IMR-90 (cell line): ENCODE measurements around the gene ENOX1. TPM values are rescaled to one million over a fixed set of nuclear protein-coding genes. Genes with fewer than 3 reads are reported as not detected.

Experiments
- ATAC-seq: fragments of 200-7000 bp; cut with Tn5 transposase; 2 replicates; pipeline ENCODE4 v1.9.1; 2020; ENCODE audit warnings: low read depth, mild to moderate bottlenecking, moderate library complexity
- BruUV-seq: library from RNA; stranded (reverse); fragments of 400-500 nt; replicated peaks from 2 replicates; lab custom pipeline; 2021; lab: Mats Ljungman, UMichigan
- CTCF ChIA-PET: fragments of 300-600 bp; formaldehyde crosslinking; extraction: SDS; loops from one replicate; lab custom pipeline; 2021; ENCODE audit warnings: antibody characterized with exemption; lab: Yijun Ruan, JAX
- POLR2A ChIA-PET: fragments of 300-600 bp; sonication (Branson Sonifier 250); formaldehyde crosslinking; loops from one replicate; lab custom pipeline; 2022; ENCODE audit warnings: antibody characterized with exemption; ENCODE audit not compliant: unreplicated experiment; lab: Charles Lee
- DNase-seq: peaks from one replicate; pipeline ENCODE4 v3.0.0; 2013
- H2AFZ ChIP-seq: replicated peaks from 2 replicates; pipeline ENCODE3; 2013; ENCODE audit warnings: low read length, mild to moderate bottlenecking; ENCODE audit not compliant: poor library complexity
- H2AK5ac ChIP-seq: 2 replicates; pipeline ENCODE4 v1.6.1; 2013; ENCODE audit warnings: low read depth, low read length, inconsistent platforms
- H2AK9ac ChIP-seq: replicated peaks from 2 replicates; pipeline ENCODE3; 2013; ENCODE audit warnings: mild to moderate bottlenecking, low read depth, low read length, moderate library complexity; ENCODE audit not compliant: poor library complexity
- H2BK120ac ChIP-seq: 2 replicates; pipeline ENCODE4 v1.6.1; 2013; ENCODE audit warnings: low read depth, low read length, inconsistent platforms
- H2BK15ac ChIP-seq: 3 replicates; pipeline ENCODE4 v1.6.1; 2013; ENCODE audit warnings: low read depth, low read length, inconsistent platforms
- H2BK20ac ChIP-seq: 2 replicates; pipeline ENCODE4 v1.6.1; 2013; ENCODE audit warnings: low read depth, mild to moderate bottlenecking, inconsistent platforms, low read length, moderate library complexity
- H2BK5ac ChIP-seq: 2 replicates; pipeline ENCODE4 v1.6.1; 2013; ENCODE audit warnings: mild to moderate bottlenecking, low read depth, low read length, inconsistent platforms; ENCODE audit not compliant: poor library complexity, severe bottlenecking
- H3K14ac ChIP-seq: replicated peaks from 2 replicates; pipeline ENCODE4 v1.6.1; 2013; ENCODE audit warnings: low read depth, low read length, inconsistent platforms
- H3K18ac ChIP-seq: 2 replicates; pipeline ENCODE4 v1.6.1; 2013; ENCODE audit warnings: low read depth, low read length, control low read depth
- H3K23ac ChIP-seq: 2 replicates; pipeline ENCODE4 v1.6.1; 2013; ENCODE audit warnings: low read depth, low read length, inconsistent platforms
- H3K27ac ChIP-seq: 2 replicates; pipeline ENCODE4 v1.5.1; 2013; ENCODE audit warnings: mild to moderate bottlenecking, control low read depth, low read length; ENCODE audit not compliant: insufficient read depth
- H3K27me3 ChIP-seq: 2 replicates; pipeline ENCODE4 v1.6.1; 2013; ENCODE audit warnings: low read length; ENCODE audit not compliant: control insufficient read depth, insufficient read depth
- H3K36me3 ChIP-seq: 2 replicates; pipeline ENCODE4 v1.6.1; 2013; ENCODE audit warnings: low read length, mixed read lengths; ENCODE audit not compliant: control insufficient read depth, insufficient read depth
- H3K4ac ChIP-seq: 2 replicates; pipeline ENCODE4 v1.6.1; 2013; ENCODE audit warnings: low read depth, low read length, inconsistent platforms
- H3K4me1 ChIP-seq: 2 replicates; pipeline ENCODE4 v1.6.1; 2013; ENCODE audit warnings: low read length, mixed read lengths; ENCODE audit not compliant: control insufficient read depth, insufficient read depth
- H3K4me2 ChIP-seq: 2 replicates; pipeline ENCODE4 v1.6.1; 2013; ENCODE audit warnings: low read depth, mild to moderate bottlenecking, control low read depth, low read length, moderate library complexity
- H3K4me3 ChIP-seq: 2 replicates; pipeline ENCODE4 v1.5.1; 2013; ENCODE audit warnings: low read depth, mild to moderate bottlenecking, control low read depth, low read length, moderate library complexity; ENCODE audit not compliant: insufficient read depth
- H3K56ac ChIP-seq: 2 replicates; pipeline ENCODE4 v1.6.1; 2013; ENCODE audit warnings: low read length, inconsistent platforms; ENCODE audit not compliant: insufficient read depth; ENCODE audit errors: extremely low read depth
- H3K79me1 ChIP-seq, 2 experiments: 2 replicates each; pipeline ENCODE4 v1.6.1; 2013; ENCODE audit warnings: low read length in 2 of 2, inconsistent platforms in 1 of 2, low read depth in 1 of 2
- H3K9ac ChIP-seq: 2 replicates; pipeline ENCODE4 v1.6.1; 2013; ENCODE audit warnings: low read depth, low read length, control low read depth
- H3K9me1 ChIP-seq: 2 replicates; pipeline ENCODE4 v1.6.1; 2013; ENCODE audit warnings: low read length, inconsistent platforms; ENCODE audit not compliant: insufficient read depth
- H3K9me3 ChIP-seq: 2 replicates; pipeline ENCODE4 v1.6.1; 2013; ENCODE audit warnings: low read length; ENCODE audit not compliant: control insufficient read depth, insufficient read depth
- H4K20me1 ChIP-seq: 2 replicates; pipeline ENCODE4 v1.6.1; 2013; ENCODE audit warnings: low read length, inconsistent platforms; ENCODE audit not compliant: insufficient read depth
- H4K5ac ChIP-seq: 2 replicates; pipeline ENCODE4 v1.6.1; 2013; ENCODE audit warnings: mild to moderate bottlenecking, low read depth, low read length, control low read depth
- H4K8ac ChIP-seq, 2 experiments: 2 replicates each; pipeline ENCODE4 v1.6.1; 2013; ENCODE audit warnings: low read depth in 2 of 2, low read length in 2 of 2, control low read depth in 1 of 2, inconsistent platforms in 1 of 2
- H4K91ac ChIP-seq: 2 replicates; pipeline ENCODE4 v1.6.1; 2013; ENCODE audit warnings: low read depth, low read length, inconsistent platforms; ENCODE audit not compliant: insufficient read depth
- BHLHE40 ChIP-seq: fragments of 150-350 bp; IDR thresholded peaks from 2 replicates; pipeline ENCODE4 v1.6.1; 2016; ENCODE audit warnings: mild to moderate bottlenecking, low read depth, low read length
- CEBPB ChIP-seq: IDR thresholded peaks from 2 replicates; pipeline ENCODE4 v1.6.1; 2012; ENCODE audit warnings: low read depth, low read length, improper control_type of control experiment
- CHD1 ChIP-seq: IDR thresholded peaks from 2 replicates; pipeline ENCODE4 v1.6.1; 2012; ENCODE audit warnings: low read depth, low read length, improper control_type of control experiment
- FOS ChIP-seq: fragments of 150-350 bp; IDR thresholded peaks from 2 replicates; pipeline ENCODE4 v1.6.1; 2016; ENCODE audit warnings: low read depth, low read length
- MAFK ChIP-seq: IDR thresholded peaks from 2 replicates; pipeline ENCODE4 v1.6.1; 2012; ENCODE audit warnings: low read depth, low read length, improper control_type of control experiment
- MAZ ChIP-seq: IDR thresholded peaks from 2 replicates; pipeline ENCODE4 v1.6.1; 2012; ENCODE audit warnings: low read depth, mild to moderate bottlenecking, low read length, improper control_type of control experiment, moderate library complexity, borderline replicate concordance
- MXI1 ChIP-seq: IDR thresholded peaks from 2 replicates; pipeline ENCODE4 v1.6.1; 2012; ENCODE audit warnings: low read depth, mild to moderate bottlenecking, low read length, moderate library complexity, borderline replicate concordance
- NFE2L2 ChIP-seq: fragments of 150-350 bp; IDR thresholded peaks from 2 replicates; pipeline ENCODE4 v1.6.1; 2016; ENCODE audit warnings: low read depth, mild to moderate bottlenecking, low read length
- POLR2A ChIP-seq: IDR thresholded peaks from 2 replicates; pipeline ENCODE4 v1.6.1; 2012; ENCODE audit warnings: mild to moderate bottlenecking, low read depth, low read length
- RAD21 ChIP-seq: IDR thresholded peaks from 2 replicates; pipeline ENCODE4 v1.6.1; 2012; ENCODE audit warnings: low read length, improper control_type of control experiment
- RCOR1 ChIP-seq: IDR thresholded peaks from 2 replicates; pipeline ENCODE4 v1.6.1; 2012; ENCODE audit warnings: mild to moderate bottlenecking, low read length, improper control_type of control experiment; ENCODE audit not compliant: insufficient replicate concordance
- RFX5 ChIP-seq: IDR thresholded peaks from 2 replicates; pipeline ENCODE4 v1.8.0; 2012; ENCODE audit warnings: low read depth, mild to moderate bottlenecking, low read length, moderate library complexity
- SMC3 ChIP-seq: fragments of 150-350 bp; IDR thresholded peaks from 2 replicates; pipeline ENCODE4 v1.6.1; 2016; ENCODE audit warnings: low read depth, mild to moderate bottlenecking, antibody characterized with exemption, low read length, moderate library complexity
- USF2 ChIP-seq: fragments of 150-350 bp; IDR thresholded peaks from 2 replicates; pipeline ENCODE4 v1.6.1; 2017; ENCODE audit warnings: mild to moderate bottlenecking, antibody characterized with exemption, low read length, low read depth
- WGBS, 2 experiments: methylation state at CpG; one replicate each; pipeline versions ENCODE4 v1.1.5 to v1.1.7; 2013; ENCODE audit warnings: missing lambda C conversion rate in 2 of 2; ENCODE audit not compliant: insufficient read length in 1 of 2; ENCODE audit errors: extremely low coverage in 2 of 2; 5-methylcytosine and 5-hydroxymethylcytosine counted together
- dilution Hi-C: fragments of 300-500 bp; cut with HindIII; formaldehyde crosslinking; loops from one replicate; pipeline ENCODE4 v1.14.3; 2018; ENCODE audit warnings: low sequenced_read_pairs; ENCODE audit not compliant: unreplicated experiment
- in situ Hi-C: fragments of 300-500 bp; cut with MboI; formaldehyde crosslinking; loops from 3 replicates; pipeline ENCODE4 v1.14.3; 2019; ENCODE audit warnings: low sequenced_read_pairs, inconsistent platforms, mixed read lengths
- intact Hi-C: fragments of 100-400 bp; cut with micrococcal nuclease; formaldehyde crosslinking; loops from 2 replicates; pipeline ENCODE4 v1.10.0; 2022
- polyA plus RNA-seq, 3 experiments: library from polyadenylated mRNA; depleted of rRNA; stranded (reverse); fragments of >200 nt; gene quantifications; 2 replicates each; pipeline ENCODE4 v1.2.3, GENCODE V29; 2012; ENCODE audit warnings: low replicate concordance in 1 of 3
- total RNA-seq: library from RNA; depleted of rRNA; stranded (reverse); fragments of >200 nt; gene quantifications from 2 replicates; pipeline ENCODE4 v1.2.3, GENCODE V29; 2012
- TF ChIP-seq, protein P1 (sequence below): conservative IDR thresholded peaks from 2 replicates; pipeline ENCODE4 v1.5.1; 2012; ENCODE audit warnings: mild to moderate bottlenecking, low read depth, low read length, improper control_type of control experiment
- TF ChIP-seq, protein P2 (sequence below): fragments of 150-350 bp; IDR thresholded peaks from 2 replicates; pipeline ENCODE4 v1.6.1; 2016; ENCODE audit warnings: low read depth, mild to moderate bottlenecking, low read length, moderate library complexity, borderline replicate concordance

Gene ENOX1
- total and polyA plus RNA-seq, 2 of the 4 experiments (the other 2 are of a cell fraction): 0.99 to 1.3 TPM

DNA sequence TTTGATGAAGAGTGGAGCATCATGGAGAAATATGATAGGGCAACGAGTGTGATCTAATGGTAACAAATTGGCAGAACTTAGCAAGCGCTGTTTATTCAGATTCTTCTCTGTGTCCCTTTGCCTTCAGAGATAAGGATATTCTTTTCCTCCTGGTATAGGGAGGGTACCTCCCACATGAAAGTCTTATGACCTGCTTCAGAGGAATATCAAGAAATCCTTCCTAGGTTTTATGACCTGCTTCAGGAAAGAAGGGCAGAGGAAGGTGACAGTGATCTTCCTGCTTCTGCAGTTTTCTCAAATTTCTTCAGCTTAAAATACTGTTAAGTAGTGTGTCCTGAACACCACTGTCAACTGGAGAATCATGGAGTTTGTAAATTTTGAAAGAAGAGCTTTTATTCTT is 619.0 kb downstream of the ENOX1 start:
- no peak overlapping the region for H3K4ac ChIP-seq
- no peak overlapping the region for H2AK5ac ChIP-seq
- H2BK15ac ChIP-seq: no peak overlapping the region
- TF ChIP-seq RFX5 (no peak), USF2 (no peak), POLR2A (no peak), FOS (no peak), RAD21 (no peak), MAFK (no peak), MAZ (no peak), CHD1 (no peak), RCOR1 (no peak), NFE2L2 (no peak), BHLHE40 (no peak), SMC3 (no peak), CEBPB (no peak), MXI1 (no peak)
- TF ChIP-seq, protein P1, sequence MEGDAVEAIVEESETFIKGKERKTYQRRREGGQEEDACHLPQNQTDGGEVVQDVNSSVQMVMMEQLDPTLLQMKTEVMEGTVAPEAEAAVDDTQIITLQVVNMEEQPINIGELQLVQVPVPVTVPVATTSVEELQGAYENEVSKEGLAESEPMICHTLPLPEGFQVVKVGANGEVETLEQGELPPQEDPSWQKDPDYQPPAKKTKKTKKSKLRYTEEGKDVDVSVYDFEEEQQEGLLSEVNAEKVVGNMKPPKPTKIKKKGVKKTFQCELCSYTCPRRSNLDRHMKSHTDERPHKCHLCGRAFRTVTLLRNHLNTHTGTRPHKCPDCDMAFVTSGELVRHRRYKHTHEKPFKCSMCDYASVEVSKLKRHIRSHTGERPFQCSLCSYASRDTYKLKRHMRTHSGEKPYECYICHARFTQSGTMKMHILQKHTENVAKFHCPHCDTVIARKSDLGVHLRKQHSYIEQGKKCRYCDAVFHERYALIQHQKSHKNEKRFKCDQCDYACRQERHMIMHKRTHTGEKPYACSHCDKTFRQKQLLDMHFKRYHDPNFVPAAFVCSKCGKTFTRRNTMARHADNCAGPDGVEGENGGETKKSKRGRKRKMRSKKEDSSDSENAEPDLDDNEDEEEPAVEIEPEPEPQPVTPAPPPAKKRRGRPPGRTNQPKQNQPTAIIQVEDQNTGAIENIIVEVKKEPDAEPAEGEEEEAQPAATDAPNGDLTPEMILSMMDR: no peak
- TF ChIP-seq, protein P2, sequence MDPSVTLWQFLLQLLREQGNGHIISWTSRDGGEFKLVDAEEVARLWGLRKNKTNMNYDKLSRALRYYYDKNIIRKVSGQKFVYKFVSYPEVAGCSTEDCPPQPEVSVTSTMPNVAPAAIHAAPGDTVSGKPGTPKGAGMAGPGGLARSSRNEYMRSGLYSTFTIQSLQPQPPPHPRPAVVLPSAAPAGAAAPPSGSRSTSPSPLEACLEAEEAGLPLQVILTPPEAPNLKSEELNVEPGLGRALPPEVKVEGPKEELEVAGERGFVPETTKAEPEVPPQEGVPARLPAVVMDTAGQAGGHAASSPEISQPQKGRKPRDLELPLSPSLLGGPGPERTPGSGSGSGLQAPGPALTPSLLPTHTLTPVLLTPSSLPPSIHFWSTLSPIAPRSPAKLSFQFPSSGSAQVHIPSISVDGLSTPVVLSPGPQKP: no peak
- intact Hi-C loops: no loop called here
- H3K79me1 ChIP-seq: no peaks in the 10 kb centered on the region
- no peaks in the 10 kb centered on the region for H3K36me3 ChIP-seq
- H3K4me3 ChIP-seq: no peak overlapping the region
- POLR2A ChIA-PET: no interaction called here
- BruUV-seq: no TSS peak
- no CpG with 5 or more reads among the region's 2 CpGs for WGBS, 2 experiments
- no peaks in the 10 kb centered on the region for H4K20me1 ChIP-seq
- no peaks in the 10 kb centered on the region for H3K9me3 ChIP-seq
- H3K14ac ChIP-seq: no peak overlapping the region
- H3K23ac ChIP-seq: no peak overlapping the region
- no peaks in the 10 kb centered on the region for H3K9me1 ChIP-seq
- DNase-seq (no peak), ATAC-seq (no peak)
- in situ Hi-C loops: no loop called here
- dilution Hi-C loops: no loop called here
- no peak overlapping the region for H2BK120ac ChIP-seq
- no peak overlapping the region for H4K91ac ChIP-seq
- CTCF ChIA-PET: interaction anchor here (1.1 to 1.2 kb wide), 2 partner anchors 11 to 14 kb away, joined by 3 to 4 read pairs; no protein-coding TSS in a partner anchor
- no peaks in the 10 kb centered on the region; the same call in 1 of the 2 replicates for H3K27me3 ChIP-seq
- no peak overlapping the region for H2AK9ac ChIP-seq
- no peak overlapping the region for H4K5ac ChIP-seq
- H3K4me1 ChIP-seq: no peaks in the 10 kb centered on the region
- no peak overlapping the region for H3K56ac ChIP-seq
- no peak overlapping the region for H4K8ac ChIP-seq
- no peak overlapping the region for H3K27ac ChIP-seq
- H2BK20ac ChIP-seq: no peak overlapping the region
- no peak overlapping the region for H3K9ac ChIP-seq
- H2AFZ ChIP-seq: no peak overlapping the region
- no peak overlapping the region for H3K4me2 ChIP-seq
- H2BK5ac ChIP-seq: no peak overlapping the region
- no peak overlapping the region for H3K18ac ChIP-seq
